GM23338 (cell line): ENCODE results near the gene ACAD8. TPM values are rescaled to one million over a fixed set of nuclear protein-coding genes. Genes with fewer than 3 reads are reported as not detected.
A peak's percentile ranks its signal among the peaks of the same experiment; 100 is the strongest.

Experiments used
- ATAC-seq: fragments of 200-7000 bp; cut with Tn5 transposase; 3 replicates; pipeline ENCODE4 v1.9.1; 2020
- DNase-seq: peaks from one replicate; pipeline ENCODE4 v3.0.0-alpha.2; 2015; ENCODE audit warnings: low spot score
- H2AFZ ChIP-seq: fragments of 200-600 bp; sonication (generic); 2 replicates; pipeline ENCODE4 v1.8.0; 2016; ENCODE audit warnings: antibody characterized with exemption, mild to moderate bottlenecking, moderate library complexity
- H3F3A ChIP-seq: fragments of 200-600 bp; sonication (generic); replicated peaks from 2 replicates; pipeline ENCODE4 v1.8.0; 2017; ENCODE audit warnings: antibody characterized with exemption, mixed run types, low read depth
- H3K27ac ChIP-seq: fragments of 200-600 bp; sonication (generic); 2 replicates; pipeline ENCODE4 v1.6.1; 2016; ENCODE audit warnings: low read depth
- H3K27me3 ChIP-seq: fragments of 200-600 bp; sonication (generic); 2 replicates; pipeline ENCODE4 v1.8.0; 2016; ENCODE audit warnings: mild to moderate bottlenecking, mixed run types, moderate library complexity; ENCODE audit not compliant: insufficient read depth
- H3K36me3 ChIP-seq: fragments of 200-600 bp; sonication (generic); 2 replicates; pipeline ENCODE4 v1.8.0; 2016; ENCODE audit warnings: mild to moderate bottlenecking; ENCODE audit not compliant: insufficient read depth
- H3K4me1 ChIP-seq: fragments of 200-600 bp; sonication (generic); 2 replicates; pipeline ENCODE4 v1.8.0; 2016; ENCODE audit warnings: mild to moderate bottlenecking, moderate library complexity; ENCODE audit not compliant: insufficient read depth
- H3K4me2 ChIP-seq: fragments of 200-600 bp; sonication (generic); 2 replicates; pipeline ENCODE4 v1.7.1; 2017; ENCODE audit warnings: mixed run types
- H3K4me3 ChIP-seq: fragments of 200-600 bp; sonication (generic); 2 replicates; pipeline ENCODE4 v1.6.1; 2016; ENCODE audit warnings: mixed run types
- H3K79me2 ChIP-seq: fragments of 200-600 bp; sonication (generic); replicated peaks from 2 replicates; pipeline ENCODE4 v1.8.0; 2017; ENCODE audit warnings: mild to moderate bottlenecking; ENCODE audit not compliant: insufficient read depth
- H3K9me2 ChIP-seq: fragments of 200-600 bp; sonication (generic); 2 replicates; pipeline ENCODE4 v1.8.0; 2017; ENCODE audit not compliant: insufficient read depth
- H4K20me1 ChIP-seq: fragments of 200-600 bp; sonication (generic); replicated peaks from 2 replicates; pipeline ENCODE4 v1.8.0; 2017; ENCODE audit warnings: mild to moderate bottlenecking; ENCODE audit not compliant: insufficient read depth
- H3K27ac Mint-ChIP-seq: 2 replicates; pipeline ENCODE4 v1.8.0; 2020; ENCODE audit warnings: inconsistent platforms, mild to moderate bottlenecking, moderate library complexity, mixed read lengths
- H3K27me3 Mint-ChIP-seq: 3 replicates; pipeline ENCODE4 v1.8.0; 2022; ENCODE audit warnings: low read depth, mild to moderate bottlenecking, moderate library complexity, mixed read lengths, inconsistent platforms; ENCODE audit not compliant: insufficient read depth, poor library complexity
- H3K36me3 Mint-ChIP-seq: 3 replicates; pipeline ENCODE4 v1.8.0; 2021; ENCODE audit warnings: low read depth, mild to moderate bottlenecking, inconsistent platforms, moderate library complexity, mixed read lengths
- H3K4me1 Mint-ChIP-seq: 3 replicates; pipeline ENCODE4 v1.8.0; 2020; ENCODE audit warnings: mild to moderate bottlenecking, inconsistent platforms, mixed read lengths
- H3K4me3 Mint-ChIP-seq: 3 replicates; pipeline ENCODE4 v1.8.0; 2021; ENCODE audit warnings: moderate library complexity, mild to moderate bottlenecking, inconsistent platforms, mixed read lengths
- H3K9me3 Mint-ChIP-seq: 3 replicates; pipeline ENCODE4 v1.8.0; 2020; ENCODE audit warnings: moderate library complexity, mild to moderate bottlenecking, inconsistent platforms, mixed read lengths
- JUNB ChIP-seq: IDR thresholded peaks from one replicate; pipeline ENCODE4 v1.6.1; 2016; ENCODE audit warnings: antibody characterized with exemption; ENCODE audit not compliant: unreplicated experiment
- NANOG ChIP-seq: IDR thresholded peaks from 2 replicates; pipeline ENCODE4 v1.6.1; 2016; ENCODE audit warnings: antibody characterized with exemption, borderline replicate concordance
- POLR2AphosphoS5 ChIP-seq: IDR thresholded peaks from 2 replicates; pipeline ENCODE4 v1.6.1; 2016; ENCODE audit warnings: antibody characterized with exemption, low read depth
- STAT1 ChIP-seq: IDR thresholded peaks from one replicate; pipeline ENCODE4 v1.6.1; 2016; ENCODE audit warnings: antibody characterized with exemption; ENCODE audit not compliant: unreplicated experiment
- ZNF114 ChIP-seq: fragments of 250-450 bp; sonication (Bioruptor Pico); IDR thresholded peaks from 2 replicates; pipeline ENCODE4 v1.5.0; 2020; ENCODE audit warnings: mild to moderate bottlenecking, moderate library complexity
- ZNF331 ChIP-seq: fragments of 250-450 bp; sonication (Bioruptor Pico); IDR thresholded peaks from 2 replicates; pipeline ENCODE4 v1.5.0; 2020; ENCODE audit warnings: low read depth, mild to moderate bottlenecking, moderate library complexity
- polyA plus RNA-seq: library from polyadenylated mRNA; unstranded; fragments of >200 nt; fragmentation: Nextera tagmentation; extraction: Ambion mirVana; gene quantifications from 2 replicates; pipeline ENCODE4 v1.2.1, GENCODE V29; 2016
- total RNA-seq: library from RNA; depleted of rRNA; stranded (reverse); fragments of >200 nt; shearing (Covaris generic); gene quantifications from 2 replicates; pipeline ENCODE4 v1.2.3, GENCODE V29; 2014
- TF ChIP-seq, protein P1 (sequence below): IDR thresholded peaks from one replicate; pipeline ENCODE4 v1.6.1; 2018; ENCODE audit warnings: antibody characterized with exemption; ENCODE audit not compliant: unreplicated experiment
- TF ChIP-seq, protein P2 (sequence below), 2 experiments: fragments of 200-600 bp in 1 of 2; sonication (generic) in 1 of 2; conservative IDR thresholded peaks; 2 replicates each; pipeline versions ENCODE4 v1.5.1 to v1.6.1; 2016 to 2017; ENCODE audit warnings: antibody characterized with exemption in 2 of 2, low read depth in 2 of 2, mild to moderate bottlenecking in 2 of 2, moderate library complexity in 1 of 2
- TF ChIP-seq, protein P3 (sequence below): IDR thresholded peaks from 2 replicates; pipeline ENCODE4 v1.6.1; 2016; ENCODE audit warnings: antibody characterized with exemption

The ACAD8 gene
- total and polyA plus RNA-seq, 2 experiments from 2014 or later = 43.2 to 65.4 TPM

DNA sequence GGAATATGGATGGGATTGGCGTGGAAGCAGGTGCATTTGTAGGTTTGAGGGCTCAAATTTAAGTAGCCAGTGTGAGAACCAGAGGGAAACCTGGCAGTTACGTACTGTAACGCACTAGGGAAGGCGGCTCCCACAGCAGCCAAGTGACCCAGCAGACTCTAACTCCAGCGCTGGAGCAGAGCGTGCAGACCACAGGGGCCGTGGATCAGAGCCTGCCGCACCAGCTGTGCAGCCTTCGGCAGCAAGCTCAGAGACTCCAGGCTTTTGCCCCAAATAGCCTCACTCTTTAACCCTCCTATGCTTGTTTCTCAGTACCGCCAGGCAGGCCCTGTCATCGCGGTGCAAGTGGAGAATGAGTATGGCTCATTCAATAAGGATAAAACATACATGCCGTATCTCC is 35.1 kb downstream of the ACAD8 start (continued):
- TF ChIP-seq, protein P1, sequence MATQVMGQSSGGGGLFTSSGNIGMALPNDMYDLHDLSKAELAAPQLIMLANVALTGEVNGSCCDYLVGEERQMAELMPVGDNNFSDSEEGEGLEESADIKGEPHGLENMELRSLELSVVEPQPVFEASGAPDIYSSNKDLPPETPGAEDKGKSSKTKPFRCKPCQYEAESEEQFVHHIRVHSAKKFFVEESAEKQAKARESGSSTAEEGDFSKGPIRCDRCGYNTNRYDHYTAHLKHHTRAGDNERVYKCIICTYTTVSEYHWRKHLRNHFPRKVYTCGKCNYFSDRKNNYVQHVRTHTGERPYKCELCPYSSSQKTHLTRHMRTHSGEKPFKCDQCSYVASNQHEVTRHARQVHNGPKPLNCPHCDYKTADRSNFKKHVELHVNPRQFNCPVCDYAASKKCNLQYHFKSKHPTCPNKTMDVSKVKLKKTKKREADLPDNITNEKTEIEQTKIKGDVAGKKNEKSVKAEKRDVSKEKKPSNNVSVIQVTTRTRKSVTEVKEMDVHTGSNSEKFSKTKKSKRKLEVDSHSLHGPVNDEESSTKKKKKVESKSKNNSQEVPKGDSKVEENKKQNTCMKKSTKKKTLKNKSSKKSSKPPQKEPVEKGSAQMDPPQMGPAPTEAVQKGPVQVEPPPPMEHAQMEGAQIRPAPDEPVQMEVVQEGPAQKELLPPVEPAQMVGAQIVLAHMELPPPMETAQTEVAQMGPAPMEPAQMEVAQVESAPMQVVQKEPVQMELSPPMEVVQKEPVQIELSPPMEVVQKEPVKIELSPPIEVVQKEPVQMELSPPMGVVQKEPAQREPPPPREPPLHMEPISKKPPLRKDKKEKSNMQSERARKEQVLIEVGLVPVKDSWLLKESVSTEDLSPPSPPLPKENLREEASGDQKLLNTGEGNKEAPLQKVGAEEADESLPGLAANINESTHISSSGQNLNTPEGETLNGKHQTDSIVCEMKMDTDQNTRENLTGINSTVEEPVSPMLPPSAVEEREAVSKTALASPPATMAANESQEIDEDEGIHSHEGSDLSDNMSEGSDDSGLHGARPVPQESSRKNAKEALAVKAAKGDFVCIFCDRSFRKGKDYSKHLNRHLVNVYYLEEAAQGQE = no peak
- TF ChIP-seq, protein P2, sequence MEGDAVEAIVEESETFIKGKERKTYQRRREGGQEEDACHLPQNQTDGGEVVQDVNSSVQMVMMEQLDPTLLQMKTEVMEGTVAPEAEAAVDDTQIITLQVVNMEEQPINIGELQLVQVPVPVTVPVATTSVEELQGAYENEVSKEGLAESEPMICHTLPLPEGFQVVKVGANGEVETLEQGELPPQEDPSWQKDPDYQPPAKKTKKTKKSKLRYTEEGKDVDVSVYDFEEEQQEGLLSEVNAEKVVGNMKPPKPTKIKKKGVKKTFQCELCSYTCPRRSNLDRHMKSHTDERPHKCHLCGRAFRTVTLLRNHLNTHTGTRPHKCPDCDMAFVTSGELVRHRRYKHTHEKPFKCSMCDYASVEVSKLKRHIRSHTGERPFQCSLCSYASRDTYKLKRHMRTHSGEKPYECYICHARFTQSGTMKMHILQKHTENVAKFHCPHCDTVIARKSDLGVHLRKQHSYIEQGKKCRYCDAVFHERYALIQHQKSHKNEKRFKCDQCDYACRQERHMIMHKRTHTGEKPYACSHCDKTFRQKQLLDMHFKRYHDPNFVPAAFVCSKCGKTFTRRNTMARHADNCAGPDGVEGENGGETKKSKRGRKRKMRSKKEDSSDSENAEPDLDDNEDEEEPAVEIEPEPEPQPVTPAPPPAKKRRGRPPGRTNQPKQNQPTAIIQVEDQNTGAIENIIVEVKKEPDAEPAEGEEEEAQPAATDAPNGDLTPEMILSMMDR (conservative IDR thresholded peaks at IDR 0.05; ENCODE audit: low read depth in 2 of 2) = no peak
- TF ChIP-seq STAT1 = no peak
- TF ChIP-seq, protein P3, sequence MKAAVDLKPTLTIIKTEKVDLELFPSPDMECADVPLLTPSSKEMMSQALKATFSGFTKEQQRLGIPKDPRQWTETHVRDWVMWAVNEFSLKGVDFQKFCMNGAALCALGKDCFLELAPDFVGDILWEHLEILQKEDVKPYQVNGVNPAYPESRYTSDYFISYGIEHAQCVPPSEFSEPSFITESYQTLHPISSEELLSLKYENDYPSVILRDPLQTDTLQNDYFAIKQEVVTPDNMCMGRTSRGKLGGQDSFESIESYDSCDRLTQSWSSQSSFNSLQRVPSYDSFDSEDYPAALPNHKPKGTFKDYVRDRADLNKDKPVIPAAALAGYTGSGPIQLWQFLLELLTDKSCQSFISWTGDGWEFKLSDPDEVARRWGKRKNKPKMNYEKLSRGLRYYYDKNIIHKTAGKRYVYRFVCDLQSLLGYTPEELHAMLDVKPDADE = no peak
- TF ChIP-seq ZNF114 = no peak
- TF ChIP-seq NANOG = no peak
- TF ChIP-seq ZNF331 (CRISPR knock-in tag) = no peak
- no peak for TF ChIP-seq POLR2AphosphoS5

GRCh38 chr11:134289167-134289566 is 35.8 kb downstream of the ACAD8 start:
- Histone ChIP-seq H3K79me2 (no peaks in the 10 kb centered on the region), H3K9me2 (no peaks in the 10 kb centered on the region), H3F3A (no peaks in the 10 kb centered on the region), H3K36me3 (peaks cover 21% of the 10 kb centered on the region), H3K27ac (no peak overlapping the region), H3K4me2 (no peak overlapping the region), H3K4me1 (0 out of 2 replicates have a peak, but pooled peaks cover 6% of the 10 kb centered on the region), H4K20me1 (no peaks in the 10 kb centered on the region), H3K4me3 (no peak overlapping the region), H3K27me3 (no peaks in the 10 kb centered on the region), H2AFZ (no peak overlapping the region)
- Mint-ChIP-seq H3K4me3 (no peak overlapping the region), H3K27me3 (peaks cover 9% of the 10 kb centered on the region), H3K27ac (peak overlapping the region; percentile 92), H3K36me3 (peaks cover 70% of the 10 kb centered on the region), H3K9me3 (no peaks in the 10 kb centered on the region), H3K4me1 (peaks cover 25% of the 10 kb centered on the region)
- ATAC-seq = no peak
- DNase-seq = no peak
- TF ChIP-seq STAT1 (no peak), POLR2AphosphoS5 (no peak), JUNB (no peak)
- TF ChIP-seq, protein P1 = no peak
- TF ChIP-seq, protein P2 (conservative IDR thresholded peaks at IDR 0.05; ENCODE audit: low read depth in 2 of 2) = no peak
